ENCODE data around the gene MAP4K4. TPM values are rescaled to one million over a fixed set of nuclear protein-coding genes. Genes with fewer than 3 reads are reported as not detected.

The MAP4K4 gene
- total and polyA plus RNA-seq, 2 of the 13 experiments (the other 11 are each of a cell fraction or from before 2014, with no cell fraction given): 105 to 264 TPM

- Histone ChIP-seq H4K20me1 (ENCODE audit: insufficient read depth, low read length) (no peaks in the 10 kb centered on the region), H3K9me3 (ENCODE audit: low read length) (no peaks in the 10 kb centered on the region), H3K27ac (ENCODE audit: extremely low read length, insufficient read depth, low read length) (peak overlapping the region; percentile 54), H3K4me1 (ENCODE audit: insufficient read depth, low read length) (peaks cover 70% of the 10 kb centered on the region), H3K4me3 (replicated peaks in 1 of 3; ENCODE audit: insufficient read depth in 1 of 3, low read depth in 2 of 3, low read length in 3 of 3) (no peak overlapping the region; a peak in 1 of 6 replicates), H3K4me2 (ENCODE audit: low read depth, low read length) (peak overlapping the region; percentile 78), H2AFZ (ENCODE audit: low read length) (no peak overlapping the region), H3K36me3 (replicated peaks in 1 of 2; ENCODE audit: control insufficient read depth in 1 of 2, insufficient read depth in 2 of 2, low read length in 2 of 2) (no peaks in the 10 kb centered on the region), H3K79me2 (ENCODE audit: insufficient read depth, low read length) (no peaks in the 10 kb centered on the region), H3K9ac (ENCODE audit: insufficient read depth, low read depth, low read length) (no peak overlapping the region), H3K27me3 (ENCODE audit: control insufficient read depth in 1 of 2, insufficient read depth in 2 of 2, low read length in 2 of 2) (no peaks in the 10 kb centered on the region)
- peak; percentile 52 for FAIRE-seq
- in situ Hi-C loops (cut with HindIII; ENCODE audit: extremely low pct_ligation_motif_present, low pct_unique_long_range_greater_than_20kb) (no loop called here), intact Hi-C loops (cut with micrococcal nuclease; ENCODE audit: unreplicated experiment) (no loop called here)
- DNase-seq (ENCODE audit: low spot score): peak; percentile 48
- no TSS peak for BruUV-seq (replicated peaks)
- peak; percentile 71 for ATAC-seq
- ChIA-PET POLR2A (interaction anchor here (0.9 to 2.5 kb wide), 3 partner anchors 9 to 124 kb away, joined by 3 to 8 read pairs (median 7); no protein-coding TSS in a partner anchor), CTCF (ENCODE audit: low intra/inter-chr PET ratio, low total read pairs) (no interaction called here)
- WGBS (ENCODE audit: low lambda C conversion rate): 55% methylated on average over 2 of the region's 2 CpGs
- TF ChIP-seq ZC3H13 (CRISPR knock-in tag; IDR thresholded peaks at IDR 0.05): no peak
- no peak for TF ChIP-seq FOXP1 (IDR thresholded peaks at IDR 0.05)
- TF ChIP-seq FOXP1 (CRISPR knock-in tag; IDR thresholded peaks at IDR 0.05): no peak
- TF ChIP-seq FIP1L1 (IDR thresholded peaks at IDR 0.05; ENCODE audit: borderline replicate concordance, insufficient read depth, low read depth, low read length): no peak
- no peak for TF ChIP-seq ZNF639 (CRISPR knock-in tag; conservative IDR thresholded peaks at IDR 0.05)
- TF ChIP-seq ZNF567 (CRISPR knock-in tag; IDR thresholded peaks at IDR 0.05; ENCODE audit: borderline replicate concordance): no peak
- TF ChIP-seq PITX1 (CRISPR knock-in tag; IDR thresholded peaks at IDR 0.05): no peak
- 0 out of 2 replicates have a peak, but pooled peaks have one; percentile 23 for TF ChIP-seq SAP130 (CRISPR knock-in tag; IDR thresholded peaks at IDR 0.05; ENCODE audit: low read depth)
- no peak for TF ChIP-seq ZNF546 (CRISPR knock-in tag; conservative IDR thresholded peaks at IDR 0.05)
- no peak for TF ChIP-seq NFRKB (IDR thresholded peaks at IDR 0.05)
- peak; percentile 21; the same call in 1 of the 2 replicates for TF ChIP-seq PAXIP1 (CRISPR knock-in tag; conservative IDR thresholded peaks at IDR 0.05)
- TF ChIP-seq HMG20A (CRISPR knock-in tag; IDR thresholded peaks at IDR 0.05; ENCODE audit: borderline replicate concordance): peak; percentile 12; the same call in 1 of the 2 replicates
- TF ChIP-seq SP1 (IDR thresholded peaks at IDR 0.05): no peak
- no peak for TF ChIP-seq SP1 (CRISPR knock-in tag; IDR thresholded peaks at IDR 0.05)
- peak; percentile 12; the same call in 1 of the 2 replicates for TF ChIP-seq HDAC2 (CRISPR knock-in tag; IDR thresholded peaks at IDR 0.05)
- TF ChIP-seq RFX3 (CRISPR knock-in tag; IDR thresholded peaks at IDR 0.05): no peak
- no peak for TF ChIP-seq ZNF256 (CRISPR knock-in tag; conservative IDR thresholded peaks at IDR 0.05)
- TF ChIP-seq HNF1B (CRISPR knock-in tag; IDR thresholded peaks at IDR 0.05): 0 out of 2 replicates have a peak, but pooled peaks have one; percentile 42
Observed at GRCh38 chr2:101690547-101691152, 6.9 kb upstream of the MAP4K4 start.
